Measurements from ENCODE around the gene IRF6. TPM values are rescaled to one million over a fixed set of nuclear protein-coding genes. Genes with fewer than 3 reads are reported as not detected.

Gene IRF6
- total RNA-seq (10 to 100 TPM in 8 of 9 donors, 1 to 10 TPM in 1; 8.1 to 60.2 (median 35.9) TPM), polyA plus RNA-seq (1 to 10 TPM; 5.4 to 9.8 (median 8.5) TPM)
- long read RNA-seq, donor 1, full-length matches to known transcripts: 4 of 4 reads
- long read RNA-seq, donor 1, partial matches to known transcripts: 0 of 4 reads
- long read RNA-seq, donor 1, other reads (novel, unspliced or antisense): 0 of 4 reads
- long read RNA-seq, donor 2, full-length matches to known transcripts: 4 of 10 reads
- long read RNA-seq, donor 2, partial matches to known transcripts: 6 of 10 reads
- long read RNA-seq, donor 2, other reads (novel, unspliced or antisense): 0 of 10 reads
- long read RNA-seq, donor 3, full-length matches to known transcripts: 2 of 2 reads
- long read RNA-seq, donor 3, partial matches to known transcripts: 0 of 2 reads
- long read RNA-seq, donor 3, other reads (novel, unspliced or antisense): 0 of 2 reads
- long read RNA-seq, donor 4, full-length matches to known transcripts: 3 of 7 reads
- long read RNA-seq, donor 4, partial matches to known transcripts: 3 of 7 reads
- long read RNA-seq, donor 4, other reads (novel, unspliced or antisense): 1 of 7 reads
- long read RNA-seq, donor 5, full-length matches to known transcripts: 36 of 52 reads
- long read RNA-seq, donor 5, partial matches to known transcripts: 2 of 52 reads
- long read RNA-seq, donor 5, other reads (novel, unspliced or antisense): 14 of 52 reads
- long read RNA-seq, donor 6, full-length matches to known transcripts: 1 of 7 reads
- long read RNA-seq, donor 6, partial matches to known transcripts: 4 of 7 reads
- long read RNA-seq, donor 6, other reads (novel, unspliced or antisense): 2 of 7 reads
- long read RNA-seq, donor 7, full-length matches to known transcripts: 1 of 1 reads
- long read RNA-seq, donor 7, partial matches to known transcripts: 0 of 1 reads
- long read RNA-seq, donor 7, other reads (novel, unspliced or antisense): 0 of 1 reads
- long read RNA-seq, donor 8, full-length matches to known transcripts: 3 of 3 reads
- long read RNA-seq, donor 8, partial matches to known transcripts: 0 of 3 reads
- long read RNA-seq, donor 8, other reads (novel, unspliced or antisense): 0 of 3 reads
- long read RNA-seq, donor 9, full-length matches to known transcripts: 1 of 1 reads
- long read RNA-seq, donor 9, partial matches to known transcripts: 0 of 1 reads
- long read RNA-seq, donor 9, other reads (novel, unspliced or antisense): 0 of 1 reads
- long read RNA-seq, donor 10, full-length matches to known transcripts: 1 of 1 reads
- long read RNA-seq, donor 10, partial matches to known transcripts: 0 of 1 reads
- long read RNA-seq, donor 10, other reads (novel, unspliced or antisense): 0 of 1 reads

DNA sequence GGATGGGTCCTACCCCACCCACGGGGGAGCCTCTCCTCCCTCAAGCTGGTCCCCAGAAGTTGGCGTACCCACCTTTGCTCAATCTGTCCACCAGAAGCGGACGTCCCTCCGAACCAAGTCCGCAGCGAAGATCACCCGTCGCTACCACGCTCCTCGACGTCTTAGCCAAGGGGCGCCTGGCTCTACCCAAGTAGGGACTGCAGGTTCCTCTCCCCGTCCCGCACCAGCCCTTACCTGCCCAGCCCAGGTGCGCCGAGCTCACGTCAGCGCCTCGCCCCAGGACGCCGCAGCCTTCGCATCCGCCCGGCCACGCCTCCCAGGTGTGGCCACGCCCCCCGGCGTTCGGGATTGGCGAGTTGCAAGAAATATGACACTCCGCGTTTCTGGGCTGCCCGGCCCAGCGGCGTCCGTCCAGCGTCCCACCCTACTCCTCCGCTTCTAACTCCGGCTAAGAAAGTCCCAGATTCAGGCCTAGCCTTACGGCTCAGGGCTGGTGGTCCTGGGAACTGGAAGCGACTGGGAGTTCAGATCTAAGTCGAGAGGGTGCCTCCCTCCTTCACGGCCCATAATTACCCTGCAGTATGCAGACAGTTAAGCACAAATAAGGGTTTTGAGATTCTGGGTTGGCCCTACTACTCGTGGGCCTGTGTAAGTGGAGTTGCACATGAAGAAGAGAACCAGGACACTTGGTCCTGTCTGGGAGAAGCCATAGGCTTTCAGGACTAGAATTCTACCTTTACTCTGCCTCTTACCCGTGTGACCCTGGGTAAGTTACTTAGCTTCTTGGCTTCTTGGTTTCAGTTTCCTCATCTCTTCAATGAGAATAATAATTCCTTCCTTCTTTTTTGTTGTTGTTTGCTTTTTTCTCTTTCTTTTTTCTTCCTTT lies at the start of gene IRF6:
TSS of gene IRF6 (minus strand) at position 268 of the 886 bp plus-strand sequence. CDS start 4,729 bp downstream, outside the sequence.
- Histone ChIP-seq H3K27me3 (no peaks in the 10 kb centered on the region), H3K4me1 (replicated peaks in 1 of 2) (peaks cover 22 to 46% of the 10 kb centered on the region in 2 donors), H3K4me3 (peak within 1 kb of the TSS in 3 of 4 donors; percentile 27 to 65 (median 27)), H3K9me3 (replicated peaks in 1 of 3) (no peaks in the 10 kb centered on the region), H3K27ac (peak within 1 kb of the TSS; percentile 37 to 87 (median 77)), H3K36me3 (replicated peaks in 1 of 2) (no peaks in the 10 kb centered on the region)
- 2 to 6% (median 5%) methylated on average over 20 to 46 of the region's 46 CpGs for WGBS, 4 donors
- intact Hi-C loops (cut with DNase I): no loop called here
- peak; percentile 90 to 94 (median 92) for DNase-seq
- peak in 1 of 2 donors; percentile 75 for TF ChIP-seq POLR2A (IDR thresholded peaks at IDR 0.05)
- TF ChIP-seq, protein P1, sequence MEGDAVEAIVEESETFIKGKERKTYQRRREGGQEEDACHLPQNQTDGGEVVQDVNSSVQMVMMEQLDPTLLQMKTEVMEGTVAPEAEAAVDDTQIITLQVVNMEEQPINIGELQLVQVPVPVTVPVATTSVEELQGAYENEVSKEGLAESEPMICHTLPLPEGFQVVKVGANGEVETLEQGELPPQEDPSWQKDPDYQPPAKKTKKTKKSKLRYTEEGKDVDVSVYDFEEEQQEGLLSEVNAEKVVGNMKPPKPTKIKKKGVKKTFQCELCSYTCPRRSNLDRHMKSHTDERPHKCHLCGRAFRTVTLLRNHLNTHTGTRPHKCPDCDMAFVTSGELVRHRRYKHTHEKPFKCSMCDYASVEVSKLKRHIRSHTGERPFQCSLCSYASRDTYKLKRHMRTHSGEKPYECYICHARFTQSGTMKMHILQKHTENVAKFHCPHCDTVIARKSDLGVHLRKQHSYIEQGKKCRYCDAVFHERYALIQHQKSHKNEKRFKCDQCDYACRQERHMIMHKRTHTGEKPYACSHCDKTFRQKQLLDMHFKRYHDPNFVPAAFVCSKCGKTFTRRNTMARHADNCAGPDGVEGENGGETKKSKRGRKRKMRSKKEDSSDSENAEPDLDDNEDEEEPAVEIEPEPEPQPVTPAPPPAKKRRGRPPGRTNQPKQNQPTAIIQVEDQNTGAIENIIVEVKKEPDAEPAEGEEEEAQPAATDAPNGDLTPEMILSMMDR (IDR thresholded peaks at IDR 0.05): no peak

DNA sequence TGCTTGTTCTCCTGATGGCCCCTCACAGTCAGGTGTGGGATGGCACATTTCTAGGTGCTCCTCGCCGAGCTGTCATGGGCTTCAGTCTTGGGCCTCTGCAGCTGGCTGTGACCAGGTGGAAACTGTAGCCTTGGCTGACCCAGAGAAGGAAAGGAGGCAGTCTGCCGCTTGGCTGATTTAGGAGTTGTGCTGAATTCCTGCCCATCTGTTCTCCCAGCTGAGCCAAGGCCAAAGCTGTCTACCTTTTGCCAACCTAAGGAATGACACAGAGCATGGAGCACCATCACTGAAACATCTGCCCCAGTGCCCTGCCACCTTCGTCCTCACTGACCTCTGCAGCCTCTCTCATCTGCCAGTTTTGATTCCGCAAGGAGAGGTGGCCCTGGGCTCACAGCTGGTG lies 49.7 kb upstream of the IRF6 start:
- Histone ChIP-seq H3K9me3 (replicated peaks in 1 of 3) (no peaks in the 10 kb centered on the region), H3K4me3 (no peak overlapping the region), H3K4me1 (replicated peaks in 1 of 2) (no peaks in the 10 kb centered on the region), H3K36me3 (replicated peaks in 1 of 2) (peaks cover 0 to 36% of the 10 kb centered on the region in 2 donors), H3K27me3 (no peaks in the 10 kb centered on the region), H3K27ac (no peak overlapping the region)
- TF ChIP-seq, protein P1 (IDR thresholded peaks at IDR 0.05): no peak
- TF ChIP-seq POLR2A (IDR thresholded peaks at IDR 0.05): no peak
- DNase-seq: peak in 6 of 7 donors; percentile 16 to 65 (median 49)
- WGBS, 4 donors: 53 to 76% (median 60%) methylated on average over 4 to 5 of the region's 5 CpGs
- intact Hi-C loops (cut with DNase I): loop anchor here in 1 of 2 donors (5.0 kb wide), 1 partner anchor 137 kb away; no protein-coding TSS in a partner anchor

DNA sequence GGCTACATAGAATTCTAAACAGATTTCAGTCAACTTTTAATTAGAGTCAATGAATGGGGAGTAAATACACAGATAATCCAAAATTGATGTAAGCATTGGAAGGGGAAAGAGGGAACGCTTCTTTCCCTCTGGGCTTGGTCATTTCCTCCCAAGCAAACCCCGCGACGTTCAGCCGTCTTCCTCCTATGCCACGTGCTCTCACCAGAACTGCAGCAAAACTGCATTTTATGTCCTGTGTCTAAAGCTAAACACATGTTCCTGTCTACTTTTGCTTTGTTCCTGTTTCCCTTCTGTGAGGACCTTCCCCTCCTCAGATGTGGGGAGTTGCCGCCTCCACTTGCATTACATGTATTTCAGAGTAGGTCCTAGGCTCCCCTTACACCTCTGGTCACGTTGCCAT lies 49.1 kb upstream of the IRF6 start:
- Histone ChIP-seq H3K4me1 (replicated peaks in 1 of 2) (no peaks in the 10 kb centered on the region), H3K4me3 (no peak overlapping the region), H3K27me3 (no peaks in the 10 kb centered on the region), H3K9me3 (replicated peaks in 1 of 3) (no peaks in the 10 kb centered on the region), H3K36me3 (replicated peaks in 1 of 2) (peaks cover 0 to 39% of the 10 kb centered on the region in 2 donors), H3K27ac (no peak overlapping the region)
- TF ChIP-seq, protein P1 (IDR thresholded peaks at IDR 0.05): no peak
- no peak for TF ChIP-seq POLR2A (IDR thresholded peaks at IDR 0.05)
- WGBS, 4 donors: 71 to 83% (median 75%) methylated on average over 8 of the region's 8 CpGs
- intact Hi-C loops (cut with DNase I): loop anchor here in 1 of 2 donors (5.0 kb wide), 1 partner anchor 137 kb away; no protein-coding TSS in a partner anchor
- no peak for DNase-seq

Data from adrenal gland (tissue), 19 donors.